NCI-H1436 (cell line): Measurements from ENCODE around the gene MAP2K5.

Source experiments
- DNase-seq: peaks from one replicate; lab custom pipeline; 2025; lab: John Stamatoyannopoulos, UW

The MAP2K5 gene

DNA sequence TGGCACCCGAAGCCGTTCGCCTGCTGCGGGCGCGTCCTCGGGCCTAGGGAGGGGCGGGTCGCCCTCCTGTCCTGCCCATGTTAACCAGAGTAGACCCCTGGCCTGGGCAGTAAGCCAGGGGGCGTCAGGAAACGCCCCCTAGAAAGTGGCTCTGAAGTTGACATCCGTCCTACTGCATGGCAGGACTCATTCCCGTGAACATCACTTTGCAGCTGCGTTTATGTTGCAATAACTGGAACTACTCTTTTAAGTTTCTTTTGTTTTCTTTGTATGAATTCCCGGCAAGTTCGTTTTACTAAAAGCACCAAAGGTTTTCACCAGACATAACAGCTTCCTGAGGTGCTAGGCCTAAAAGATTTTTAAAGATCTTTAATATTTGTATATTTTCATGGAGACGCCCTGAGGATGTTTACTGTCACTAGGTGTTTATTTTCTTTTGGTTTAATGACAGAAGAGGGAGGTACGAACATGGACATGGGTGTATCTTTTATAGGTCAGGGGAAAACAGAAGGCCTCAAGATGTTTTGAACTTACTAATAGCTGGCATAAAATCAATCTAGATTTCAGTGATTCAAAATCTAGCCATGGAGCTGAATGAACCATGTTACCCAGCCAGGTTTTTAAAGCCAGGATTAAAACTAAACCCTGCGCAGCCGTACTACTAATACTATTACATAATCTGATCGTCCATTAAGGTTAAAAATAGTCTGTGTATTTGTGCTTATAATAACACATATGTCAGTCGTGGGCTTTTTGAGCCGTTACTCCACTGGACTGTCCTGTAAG is 20.5 kb upstream of the MAP2K5 start:
- DNase-seq = no peak

DNA sequence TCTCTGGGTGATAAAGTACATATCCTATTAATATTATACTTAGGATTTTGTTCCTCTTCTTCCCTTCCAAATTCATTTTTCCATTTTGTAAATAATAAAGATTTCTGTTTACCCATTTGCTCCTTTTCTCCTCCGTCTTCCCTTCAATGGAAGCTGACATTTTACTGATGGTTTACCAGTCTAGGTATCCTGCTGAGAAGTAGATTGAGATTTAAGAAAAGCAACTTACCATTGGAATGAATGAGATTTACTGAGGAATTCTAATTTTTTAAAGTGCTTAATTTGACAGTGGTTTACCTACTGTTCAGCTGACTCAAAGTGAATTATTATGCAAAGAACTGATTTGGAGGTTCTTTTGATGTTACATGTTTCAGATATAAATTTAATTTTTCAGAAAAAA is 19.2 kb upstream of the MAP2K5 start:
- DNase-seq = no peak

DNA sequence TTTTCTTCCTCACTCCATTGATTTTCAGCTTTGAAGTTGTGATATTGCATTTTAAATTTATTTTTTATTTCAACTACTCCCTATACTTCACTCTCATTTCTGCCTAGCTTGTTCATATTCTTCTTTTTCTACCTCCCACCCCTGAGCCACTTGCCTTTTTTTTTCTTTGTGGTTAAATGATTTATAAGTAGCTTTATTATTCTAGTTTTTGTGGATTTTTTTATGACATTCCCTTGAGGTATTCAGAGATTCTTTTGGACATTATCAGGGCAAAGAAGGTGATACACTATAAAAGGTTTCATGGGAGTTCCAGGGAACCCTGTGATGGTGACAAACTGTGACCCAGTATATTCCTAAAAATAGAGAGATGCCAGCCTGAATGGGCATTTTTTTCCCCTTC is 18.3 kb upstream of the MAP2K5 start:
- DNase-seq = no peak

DNA sequence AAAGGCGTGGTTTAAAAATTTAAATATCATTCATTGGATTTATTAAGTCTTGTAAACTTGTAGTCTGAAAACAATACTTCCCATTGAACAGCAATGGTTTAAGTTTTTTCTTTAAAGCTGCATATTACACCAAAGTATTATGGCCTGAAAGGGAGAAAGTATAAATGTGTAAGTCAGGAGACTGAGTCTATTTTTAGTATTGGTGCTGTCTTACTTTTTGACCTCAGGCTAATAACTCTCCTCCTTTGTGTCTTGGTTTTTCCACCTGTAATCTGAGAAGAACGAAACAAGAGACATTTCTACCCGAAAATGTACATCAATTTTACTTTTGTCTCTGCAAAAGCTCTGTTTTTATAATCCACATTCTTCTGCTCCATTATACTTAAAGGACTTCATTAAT is 14.0 kb upstream of the MAP2K5 start:
- no peak for DNase-seq

DNA sequence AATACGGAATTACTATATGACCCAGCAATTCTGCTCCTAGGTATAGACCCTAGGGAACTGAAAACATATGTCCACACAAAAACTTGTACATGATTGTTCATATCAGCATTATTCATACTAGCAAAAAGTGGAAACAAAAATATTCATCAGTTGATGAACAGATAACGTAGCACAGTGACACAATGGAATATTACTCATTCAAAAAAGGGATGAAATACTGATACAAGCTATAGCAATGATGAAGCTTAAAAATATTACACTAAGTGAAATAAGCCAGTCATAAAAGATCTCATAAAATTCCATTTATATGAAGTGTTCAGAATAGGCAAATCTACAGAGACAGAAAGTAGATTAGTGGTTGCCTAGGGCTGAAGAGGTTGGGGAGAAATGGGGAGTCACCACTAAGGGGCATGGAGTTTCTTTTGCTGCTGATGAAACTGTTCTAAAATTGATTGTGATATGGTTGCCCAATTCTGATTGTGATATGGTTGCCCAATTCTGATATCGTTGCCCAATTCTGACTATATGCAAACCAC is 11.1 kb upstream of the MAP2K5 start:
- DNase-seq = no peak

DNA sequence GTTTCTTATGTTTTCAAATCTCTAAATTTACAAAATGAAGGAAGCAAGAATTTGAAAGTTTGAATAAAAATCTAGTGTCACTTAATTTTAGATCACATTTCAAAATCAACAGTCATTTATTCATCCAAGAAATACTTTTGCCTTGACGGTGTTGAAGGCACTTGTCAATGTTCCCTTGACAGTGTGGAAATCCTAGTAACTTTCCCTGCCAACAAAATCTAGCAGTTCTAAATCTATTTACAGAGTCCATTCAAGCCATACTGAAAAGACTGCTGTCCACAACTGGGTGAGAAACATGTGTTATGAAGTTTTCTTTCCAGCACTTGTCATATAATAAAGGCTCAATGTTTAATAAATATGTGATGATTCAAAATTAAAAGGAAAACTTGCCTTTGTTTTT is 8.6 kb upstream of the MAP2K5 start:
- DNase-seq = no peak

DNA sequence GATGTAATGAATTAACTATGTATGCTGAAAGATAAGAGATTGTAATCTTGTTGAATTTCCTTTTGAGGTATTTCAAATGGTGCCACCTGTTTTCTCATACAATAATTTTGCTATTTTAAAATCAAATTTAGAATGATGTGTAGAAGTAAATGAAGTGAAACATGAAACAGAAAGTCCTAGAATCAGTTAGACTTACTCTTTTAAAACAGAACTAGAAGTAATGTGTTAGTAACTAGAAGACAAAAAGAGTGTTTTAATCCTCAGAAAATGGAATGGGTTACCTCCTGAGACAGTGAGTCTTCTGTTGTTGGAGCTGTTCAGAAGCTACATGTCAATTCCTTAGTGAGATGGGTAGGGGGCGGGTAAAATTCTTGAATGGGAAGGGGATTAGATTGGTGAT is 8.1 kb upstream of the MAP2K5 start:
- no peak for DNase-seq

DNA sequence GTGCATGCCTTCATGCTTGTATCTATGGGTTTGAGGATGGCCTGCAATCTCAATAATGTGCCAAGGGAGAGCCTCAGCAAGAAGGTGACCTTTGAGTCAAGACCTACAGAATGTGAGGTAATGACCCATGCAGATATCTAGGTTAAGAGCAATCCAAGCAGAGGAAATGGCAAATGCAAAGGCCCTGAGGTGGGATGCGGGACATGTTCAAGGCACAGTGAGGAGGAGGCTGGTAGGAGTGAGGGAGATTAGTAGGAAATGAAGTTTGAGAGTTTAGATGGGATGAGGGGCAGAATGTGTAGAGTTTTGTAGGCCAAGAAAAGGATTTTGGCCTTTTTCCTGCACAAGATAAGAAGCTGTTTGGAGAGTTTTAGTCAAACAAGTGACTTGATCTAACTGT is 4.7 kb upstream of the MAP2K5 start:
- DNase-seq = no peak

DNA sequence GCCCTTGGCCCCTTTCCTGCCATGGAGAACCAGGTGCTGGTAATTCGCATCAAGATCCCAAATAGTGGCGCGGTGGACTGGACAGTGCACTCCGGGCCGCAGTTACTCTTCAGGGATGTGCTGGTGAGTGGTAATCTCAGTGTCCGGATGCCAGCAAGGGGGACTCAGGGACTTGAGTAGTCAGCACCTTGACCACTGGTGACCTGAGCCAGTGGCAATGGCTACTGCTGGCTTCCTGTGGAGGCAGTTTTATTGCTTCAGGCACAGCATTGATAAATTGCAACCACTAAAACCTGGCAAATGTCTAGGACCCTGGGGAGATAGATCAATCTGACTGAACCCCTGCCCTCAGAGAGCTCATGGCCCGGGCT is 830 bp downstream of the MAP2K5 start:
- DNase-seq = no peak

DNA sequence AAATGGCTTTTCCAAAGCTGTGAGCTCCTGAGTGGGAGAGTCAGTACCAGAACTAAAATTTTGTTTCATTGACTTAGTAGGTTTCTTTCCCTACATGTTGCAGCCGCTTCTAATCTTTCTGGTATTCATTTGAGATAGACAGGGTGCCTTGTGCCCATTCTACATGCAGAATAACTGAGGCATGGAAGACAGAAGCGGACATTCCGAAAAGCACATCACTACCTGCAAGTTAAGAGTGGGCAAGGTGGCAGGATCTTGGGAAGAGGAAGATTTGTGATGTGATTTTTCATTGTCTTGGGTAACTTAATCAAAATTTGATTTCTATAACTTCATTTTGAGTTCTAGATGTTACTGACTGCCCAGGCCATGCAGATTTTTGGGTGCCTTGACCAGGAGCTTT is 2.0 kb downstream of the MAP2K5 start:
- DNase-seq = no peak

DNA sequence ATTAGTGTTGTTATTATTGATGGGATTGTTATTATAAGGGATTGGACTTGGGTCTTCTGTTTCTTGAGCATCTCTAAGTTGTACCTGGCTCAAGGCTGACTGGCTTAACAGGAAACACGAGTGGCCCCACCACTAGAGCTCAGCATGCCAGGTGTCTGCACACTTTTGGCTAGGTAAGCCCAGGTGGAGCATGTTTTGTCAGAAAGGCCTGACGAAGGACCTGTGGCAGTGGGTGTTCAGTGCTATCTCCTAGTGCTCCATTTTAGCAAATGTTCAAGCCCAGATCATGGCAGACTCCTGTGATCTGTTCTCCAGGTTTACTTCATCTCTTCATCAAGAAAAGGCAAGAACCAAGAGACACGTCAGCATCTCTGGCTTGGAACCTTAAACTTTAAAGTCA is 3.4 kb downstream of the MAP2K5 start:
- DNase-seq = no peak

DNA sequence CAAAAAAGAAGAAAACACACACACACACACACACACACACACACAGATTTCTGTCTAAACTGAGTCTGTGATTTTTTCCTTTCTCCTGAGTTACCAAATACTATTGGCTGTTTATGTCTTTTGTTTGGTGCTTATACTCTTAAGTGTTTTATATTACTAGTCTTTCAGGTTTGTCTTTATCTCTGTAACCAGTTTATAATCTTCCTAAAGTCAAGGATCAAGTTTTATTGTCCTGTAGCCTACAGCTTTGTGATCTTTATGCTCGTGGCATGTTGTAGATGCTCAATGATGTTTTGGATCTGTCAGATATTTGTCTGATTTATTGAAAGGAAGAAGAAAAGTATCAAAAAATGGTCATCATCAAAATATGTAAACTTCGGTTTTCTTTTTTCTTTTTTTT is 4.6 kb downstream of the MAP2K5 start:
- DNase-seq = no peak

DNA sequence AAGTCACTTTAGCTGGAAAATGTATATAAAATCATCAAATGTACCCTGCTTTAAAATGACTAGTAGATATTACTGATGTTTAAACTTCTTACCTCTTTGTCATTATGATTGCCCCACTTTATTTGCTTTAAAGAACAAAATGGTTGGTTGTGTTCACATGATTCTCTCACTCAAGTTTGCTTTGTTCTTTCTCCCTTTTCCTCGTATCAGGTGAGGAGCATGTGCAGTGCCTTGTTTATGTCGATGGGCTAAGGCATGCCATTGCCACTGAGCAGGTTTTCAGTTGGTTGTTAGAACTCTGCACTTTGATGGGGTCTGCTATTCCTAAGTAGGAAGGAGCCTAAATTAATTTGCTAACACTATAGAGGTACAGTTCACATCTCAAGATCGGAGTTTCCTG is 5.3 kb downstream of the MAP2K5 start:
- DNase-seq = no peak

DNA sequence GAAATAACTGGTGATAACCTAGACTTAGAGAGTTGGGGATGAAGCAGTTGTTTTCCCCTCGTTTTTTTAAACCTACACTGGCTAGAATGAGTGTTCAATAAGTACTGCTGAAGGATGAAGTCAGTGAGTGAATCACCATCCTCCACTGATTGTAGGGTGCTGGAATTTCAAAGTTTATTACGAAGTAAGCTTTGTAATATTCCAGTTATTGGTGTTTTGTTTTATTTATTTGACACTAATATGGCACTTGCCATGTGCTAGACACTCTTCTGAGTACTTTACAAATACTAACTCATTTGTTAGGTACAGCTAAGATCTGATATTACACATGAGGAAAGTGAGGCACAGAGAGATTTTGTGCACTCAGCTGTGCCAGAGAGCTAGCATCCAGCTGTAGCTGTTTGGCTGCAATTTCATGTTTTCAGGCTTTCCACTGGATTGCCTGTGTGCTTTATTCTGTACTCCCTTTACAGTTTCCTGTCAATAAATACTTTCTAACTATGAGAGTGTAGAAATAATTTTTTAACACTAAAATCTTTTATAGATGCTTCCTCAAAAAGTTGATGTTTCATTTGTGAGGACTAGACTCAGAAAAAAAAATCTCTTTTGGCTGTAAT is 5.8 kb downstream of the MAP2K5 start:
- no peak for DNase-seq

DNA sequence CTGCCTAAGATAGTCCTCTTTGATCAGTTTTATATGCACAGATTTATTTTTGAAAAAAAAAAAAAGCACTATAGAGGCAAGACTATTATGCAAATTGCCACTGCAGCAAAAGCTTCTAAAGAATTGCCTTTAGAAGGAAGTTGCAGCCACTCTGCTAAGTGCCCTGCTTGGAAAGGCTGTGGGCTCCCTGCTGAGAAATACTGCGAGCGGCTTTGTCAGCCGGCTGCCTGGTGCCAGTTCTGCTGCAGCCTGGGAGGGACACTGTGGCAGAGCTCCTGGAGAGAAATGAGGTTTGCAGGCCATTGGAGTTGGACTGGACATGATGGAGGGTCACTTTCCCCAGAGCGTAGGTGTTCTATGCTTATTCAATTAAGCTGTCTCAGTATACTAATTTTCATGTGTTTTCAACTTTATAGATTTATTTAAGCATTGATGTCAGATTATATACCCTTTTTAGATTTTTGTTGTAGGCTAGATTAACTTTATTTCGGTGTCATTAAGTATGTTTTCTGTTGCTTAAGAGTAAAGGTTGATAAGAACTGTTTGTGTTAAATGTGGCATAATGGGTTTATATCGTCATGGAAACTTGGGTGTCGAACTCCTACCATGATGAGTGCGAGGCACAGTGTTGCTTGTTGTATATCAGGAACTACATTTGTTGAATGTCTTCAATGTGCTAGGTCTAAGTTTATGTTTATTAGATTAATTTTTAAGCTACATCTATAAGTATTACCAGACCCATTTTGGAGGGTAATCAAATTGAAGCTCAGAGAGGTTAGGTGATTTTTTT is 6.6 kb downstream of the MAP2K5 start:
- DNase-seq = no peak

DNA sequence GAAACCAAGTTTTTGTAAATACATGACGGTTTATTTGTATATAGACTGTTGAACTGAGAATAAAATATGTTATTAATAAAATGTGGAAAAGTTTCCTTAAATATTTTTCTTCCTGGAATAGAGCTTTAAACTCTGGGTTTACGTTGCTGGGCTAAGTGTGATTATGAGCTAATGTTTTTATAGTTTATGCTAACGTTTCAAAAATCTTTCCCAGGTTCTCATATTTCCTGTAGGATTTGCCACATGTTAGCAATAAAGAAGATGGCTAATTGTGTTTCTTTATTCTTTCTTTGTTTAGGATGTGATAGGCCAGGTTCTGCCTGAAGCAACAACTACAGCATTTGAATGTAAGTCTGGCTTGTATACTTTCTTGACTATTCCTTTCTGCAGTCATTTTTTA is 7.2 kb downstream of the MAP2K5 start:
- no peak for DNase-seq

DNA sequence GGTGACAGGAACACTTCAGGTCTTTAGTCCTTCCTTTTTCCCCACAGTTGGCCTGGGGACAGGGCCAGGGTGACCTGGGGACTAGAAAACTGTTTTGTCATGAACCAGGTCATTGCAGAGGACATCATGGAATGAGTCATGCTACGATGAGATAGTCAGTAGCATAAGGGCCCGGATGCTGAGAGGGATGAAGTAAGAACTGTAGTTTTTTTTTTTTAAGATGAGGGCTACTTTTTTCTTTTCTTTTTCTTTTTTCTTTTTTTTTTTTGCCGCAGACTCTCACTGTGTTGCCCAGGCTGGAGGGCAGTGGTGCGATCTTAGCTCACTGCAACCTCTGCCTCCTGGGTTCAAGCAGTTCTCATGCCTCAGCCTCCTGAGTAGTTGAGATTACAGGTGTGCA is 8.0 kb downstream of the MAP2K5 start:
- DNase-seq = no peak

DNA sequence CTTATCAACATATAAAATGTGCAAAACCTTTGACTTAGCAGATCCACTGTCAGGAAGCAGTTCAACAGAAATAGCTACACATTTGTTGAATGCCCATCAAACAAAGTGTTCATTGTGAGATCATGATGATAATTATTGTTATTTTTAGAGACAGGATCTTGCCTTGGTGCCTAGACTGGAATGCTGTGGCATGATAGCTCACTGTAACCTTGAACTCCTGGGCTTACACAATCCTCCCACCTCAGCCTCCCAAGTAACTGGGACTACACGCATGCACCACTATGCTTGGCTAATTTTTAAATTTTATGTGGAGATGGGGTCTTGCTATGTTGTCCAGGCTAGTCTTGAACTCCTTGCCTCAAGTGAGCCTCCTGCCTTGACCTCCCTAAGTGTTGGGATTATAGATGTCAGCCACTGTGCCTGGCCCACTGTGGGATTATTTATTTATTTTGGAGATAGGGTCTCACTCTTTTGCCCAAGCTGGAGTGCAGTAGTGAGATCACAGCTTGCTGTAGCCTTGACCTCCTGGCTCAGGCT is 8.8 kb downstream of the MAP2K5 start:
- no peak for DNase-seq

DNA sequence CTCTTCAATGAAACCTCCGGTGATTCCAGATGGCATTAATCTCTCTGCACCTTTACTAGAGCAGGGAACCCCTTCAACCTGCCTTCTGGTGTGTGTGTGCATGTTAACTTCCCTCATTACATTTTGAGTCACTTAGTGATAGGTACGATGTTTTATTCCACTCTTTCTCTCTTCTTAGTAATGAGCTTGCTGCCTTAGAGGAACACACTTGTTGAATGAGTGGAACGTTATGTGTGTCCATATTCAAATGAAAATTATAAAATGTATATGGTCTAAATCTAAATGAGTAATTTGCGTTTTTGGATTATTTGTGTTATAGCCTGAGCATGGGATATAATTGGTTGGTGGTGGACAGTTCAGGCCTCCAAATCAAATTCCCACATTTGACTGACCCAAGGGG is 12.1 kb downstream of the MAP2K5 start:
- DNase-seq = no peak

DNA sequence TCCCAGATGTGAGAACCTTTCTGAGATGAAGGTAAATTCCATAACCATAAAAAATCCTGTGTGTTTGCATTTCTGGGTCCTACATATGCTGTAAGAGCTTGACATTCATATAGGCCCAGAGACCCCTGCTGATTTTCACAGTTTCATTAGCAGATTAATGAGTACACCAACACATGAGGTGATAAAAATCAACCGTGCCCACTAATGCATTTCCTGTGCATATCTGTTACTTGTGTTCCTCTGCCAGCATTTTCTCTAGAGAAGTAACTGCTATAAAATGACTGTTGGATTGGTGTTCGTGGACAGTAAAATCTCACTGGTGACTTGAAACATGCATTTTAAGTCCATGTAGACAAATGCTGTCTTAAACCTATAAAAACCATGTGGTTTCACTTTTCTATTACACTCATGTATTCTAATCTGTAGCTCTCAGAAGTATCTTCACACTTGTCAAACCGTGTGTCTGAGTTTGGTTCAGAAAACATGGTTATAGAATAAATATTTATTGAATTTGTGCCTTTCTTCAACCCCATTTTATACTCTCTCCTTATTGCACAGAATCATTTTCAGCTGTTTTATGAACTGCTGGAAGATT is 14.6 kb downstream of the MAP2K5 start:
- no peak for DNase-seq

DNA sequence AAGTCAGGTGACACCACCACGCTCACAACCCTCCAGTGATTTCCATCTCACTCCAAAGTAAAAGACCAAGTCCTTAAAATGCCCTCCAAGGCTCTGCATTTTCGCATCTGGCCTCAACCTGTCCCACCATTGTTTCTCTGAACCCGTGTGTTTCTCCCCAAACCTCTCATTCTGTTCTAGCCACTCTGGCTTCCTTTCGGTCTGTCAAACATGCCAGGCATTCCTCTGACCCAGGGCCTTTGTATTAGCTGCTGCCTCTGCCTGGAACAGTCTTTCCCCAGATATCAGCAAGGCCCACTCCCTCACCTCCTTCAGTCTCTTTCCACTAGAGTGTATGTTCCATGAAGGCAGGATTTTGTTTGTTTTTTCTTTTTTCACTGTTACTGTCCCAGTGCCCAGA is 16.0 kb downstream of the MAP2K5 start:
- no peak for DNase-seq

DNA sequence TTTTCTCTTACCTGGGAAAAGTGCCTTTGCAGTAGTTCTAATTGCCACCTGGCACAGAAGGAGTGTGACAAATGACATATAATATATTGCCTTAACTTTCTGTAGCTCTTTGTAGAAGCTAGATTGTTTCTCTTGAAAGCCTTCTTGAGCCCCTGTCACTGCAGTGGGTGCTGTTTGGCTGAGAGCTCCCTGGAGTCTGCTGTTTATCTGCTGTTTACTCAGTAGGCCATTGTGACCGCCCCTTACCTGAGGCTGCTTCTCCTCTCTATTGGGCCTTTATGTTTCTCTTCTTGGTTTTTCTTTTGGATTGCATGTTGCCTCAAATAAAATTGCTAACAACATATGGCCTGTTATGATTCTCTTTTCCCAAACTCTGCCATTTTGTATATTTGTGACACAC is 16.7 kb downstream of the MAP2K5 start:
- DNase-seq = peak; percentile 69
